Hindlimb muscle (tissue), 1 donor: ENCODE data around the gene MPPE1. TPM values are rescaled to one million over a fixed set of nuclear protein-coding genes. Genes with fewer than 3 reads are reported as not detected.
"Not testable (repeated sequence)": the region's sequence is repeated elsewhere in the genome, so short reads cannot be mapped to it uniquely, and the experiment has no call there.

ENCODE experiments used
- DNase-seq: peaks from one replicate; pipeline ENCODE4 v3.0.0-alpha.2; 2013
- polyA plus RNA-seq: library from polyadenylated mRNA; unstranded; fragments of 120-200 nt; gene quantifications from one replicate; pipeline ENCODE4 v1.2.1, GENCODE V29; 2013; ENCODE audit not compliant: insufficient read length

MPPE1 gene
- 24.0 TPM for polyA plus RNA-seq

- peak; percentile 94 for DNase-seq
These were observed at the start of gene MPPE1 for GRCh38 chr18:11908182-11909060. Gene MPPE1, minus strand, starts transcription at chr18:11908317. Its CDS starts 11,053 bp downstream, at chr18:11897264.

- no peak for DNase-seq
These were observed 49.5 kb upstream of the MPPE1 start for GRCh38 chr18:11957636-11958035.

GRCh38 chr18:11956371-11957308 lies 48.5 kb upstream of the MPPE1 start:
- DNase-seq, result no peak

- DNase-seq, result peak; percentile 86
These were observed 47.3 kb upstream of the MPPE1 start for GRCh38 chr18:11955239-11956029.

GRCh38 chr18:11953113-11953512 lies 45.0 kb upstream of the MPPE1 start:
- DNase-seq, result no peak

- peak; percentile 23 for DNase-seq
These were observed 43.3 kb upstream of the MPPE1 start for GRCh38 chr18:11951390-11951851.

- DNase-seq, result no peak
These were observed 42.7 kb upstream of the MPPE1 start for GRCh38 chr18:11950824-11951223.

- DNase-seq, result no peak
These were observed 40.9 kb upstream of the MPPE1 start for GRCh38 chr18:11948852-11949523.

GRCh38 chr18:11947214-11948191 lies 39.4 kb upstream of the MPPE1 start:
- peak; percentile 85 for DNase-seq

- DNase-seq, result no peak
These were observed 38.6 kb upstream of the MPPE1 start for GRCh38 chr18:11946756-11947155.

- not testable (repeated sequence) for DNase-seq
These were observed 37.9 kb upstream of the MPPE1 start for GRCh38 chr18:11945834-11946659.

- DNase-seq, result no peak
These were observed 36.7 kb upstream of the MPPE1 start for GRCh38 chr18:11944786-11945185.

GRCh38 chr18:11944252-11944651 lies 36.1 kb upstream of the MPPE1 start:
- DNase-seq, result no peak

- no peak for DNase-seq
These were observed 35.4 kb upstream of the MPPE1 start for GRCh38 chr18:11943551-11943950.

- no peak for DNase-seq
These were observed 32.8 kb upstream of the MPPE1 start for GRCh38 chr18:11940956-11941355.

GRCh38 chr18:11937874-11938478 lies 29.9 kb upstream of the MPPE1 start:
- peak; percentile 77 for DNase-seq

GRCh38 chr18:11932393-11932792 lies 24.3 kb upstream of the MPPE1 start:
- no peak for DNase-seq

- no peak for DNase-seq
These were observed 19.4 kb upstream of the MPPE1 start for GRCh38 chr18:11927497-11927896.
